H9 (cell line): Measurements from ENCODE around the gene CREB5. TPM values are rescaled to one million over a fixed set of nuclear protein-coding genes. Genes with fewer than 3 reads are reported as not detected.
"Not testable (repeated sequence)": the region's sequence is repeated elsewhere in the genome, so short reads cannot be mapped to it uniquely, and the experiment has no call there.

ENCODE experiments used
- DNase-seq: peaks from one replicate; pipeline ENCODE4 v3.0.0-alpha.2; 2017
- H2AFZ ChIP-seq: one replicate; pipeline ENCODE4 v1.6.1; 2013; ENCODE audit warnings: mild to moderate bottlenecking, low read length, control low read depth, moderate library complexity
- H2AK5ac ChIP-seq: 2 replicates; pipeline ENCODE4 v1.6.1; 2013; ENCODE audit warnings: low read length, control low read depth, mixed read lengths; ENCODE audit not compliant: insufficient read length
- H2BK120ac ChIP-seq: one replicate; pipeline ENCODE4 v1.6.1; 2013; ENCODE audit warnings: low read depth, mild to moderate bottlenecking, low read length, control low read depth, inconsistent platforms; ENCODE audit not compliant: poor library complexity, severe bottlenecking
- H2BK12ac ChIP-seq: 2 replicates; pipeline ENCODE4 v1.6.1; 2013; ENCODE audit warnings: low read length, control low read depth, mixed read lengths, low read depth; ENCODE audit not compliant: insufficient read length
- H2BK15ac ChIP-seq: 2 replicates; pipeline ENCODE4 v1.6.1; 2013; ENCODE audit warnings: low read depth, low read length, control low read depth
- H2BK20ac ChIP-seq: one replicate; pipeline ENCODE4 v1.6.1; 2013; ENCODE audit warnings: low read depth, mild to moderate bottlenecking, low read length, control low read depth, inconsistent platforms; ENCODE audit not compliant: poor library complexity, severe bottlenecking
- H2BK5ac ChIP-seq: 2 replicates; pipeline ENCODE4 v1.6.1; 2013; ENCODE audit warnings: low read length, control low read depth, mixed read lengths; ENCODE audit not compliant: insufficient read length
- H3K14ac ChIP-seq: 2 replicates; pipeline ENCODE4 v1.6.1; 2013; ENCODE audit warnings: low read length, control low read depth; ENCODE audit not compliant: insufficient read depth
- H3K18ac ChIP-seq: 2 replicates; pipeline ENCODE4 v1.6.1; 2013; ENCODE audit warnings: low read depth, mild to moderate bottlenecking, mixed read lengths, low read length, control low read depth; ENCODE audit not compliant: insufficient read length
- H3K23ac ChIP-seq: 2 replicates; pipeline ENCODE4 v1.6.1; 2013; ENCODE audit warnings: low read length, control low read depth, mixed read lengths, low read depth; ENCODE audit not compliant: insufficient read length
- H3K23me2 ChIP-seq: 2 replicates; pipeline ENCODE4 v1.6.1; 2013; ENCODE audit warnings: low read depth, mild to moderate bottlenecking, mixed read lengths, low read length, control low read depth; ENCODE audit not compliant: insufficient read length, poor library complexity, severe bottlenecking
- H3K27ac ChIP-seq: 2 replicates; pipeline ENCODE4 v1.5.1; 2013; ENCODE audit warnings: low read length, control low read depth, mixed read lengths, low read depth; ENCODE audit not compliant: insufficient read length
- H3K27me3 ChIP-seq: 2 replicates; pipeline ENCODE4 v1.6.1; 2013; ENCODE audit warnings: low read length, control low read depth, inconsistent platforms; ENCODE audit not compliant: insufficient read depth
- H3K4ac ChIP-seq: 2 replicates; pipeline ENCODE4 v1.6.1; 2013; ENCODE audit warnings: low read depth, mild to moderate bottlenecking, control low read depth, inconsistent platforms, low read length, moderate library complexity
- H3K4me1 ChIP-seq: 2 replicates; pipeline ENCODE4 v1.6.1; 2013; ENCODE audit warnings: low read length, control low read depth, inconsistent platforms; ENCODE audit not compliant: insufficient read depth
- H3K4me2 ChIP-seq: 2 replicates; pipeline ENCODE4 v1.6.1; 2013; ENCODE audit warnings: low read length, control low read depth, mixed read lengths; ENCODE audit not compliant: insufficient read length, insufficient read depth
- H3K56ac ChIP-seq: 2 replicates; pipeline ENCODE4 v1.6.1; 2013; ENCODE audit warnings: low read depth, mild to moderate bottlenecking, mixed read lengths, low read length, control low read depth; ENCODE audit not compliant: insufficient read length
- H3K79me1 ChIP-seq: 2 replicates; pipeline ENCODE4 v1.6.1; 2013; ENCODE audit warnings: low read depth, mild to moderate bottlenecking, moderate library complexity, low read length, control low read depth, inconsistent platforms; ENCODE audit not compliant: insufficient read depth, poor library complexity, severe bottlenecking
- H3K79me2 ChIP-seq: 2 replicates; pipeline ENCODE4 v1.6.1; 2013; ENCODE audit warnings: low read length, control low read depth, inconsistent platforms; ENCODE audit not compliant: insufficient read depth
- H3K9ac ChIP-seq: 2 replicates; pipeline ENCODE4 v1.6.1; 2013; ENCODE audit warnings: low read length, control low read depth, mixed read lengths; ENCODE audit not compliant: insufficient read length; ENCODE audit errors: extremely low read depth
- H3K9me3 ChIP-seq: one replicate; pipeline ENCODE4 v1.6.1; 2013; ENCODE audit warnings: low read depth, low read length, inconsistent platforms; ENCODE audit not compliant: control insufficient read depth
- H3T11ph ChIP-seq: one replicate; pipeline ENCODE4 v1.6.1; 2013; ENCODE audit warnings: mild to moderate bottlenecking, low read length, control low read depth, inconsistent platforms
- H4K20me1 ChIP-seq: one replicate; pipeline ENCODE4 v1.6.1; 2013; ENCODE audit not compliant: control insufficient read depth, insufficient read length, insufficient read depth
- H4K5ac ChIP-seq: 2 replicates; pipeline ENCODE4 v1.6.1; 2013; ENCODE audit warnings: low read depth, mild to moderate bottlenecking, mixed read lengths, low read length, control low read depth; ENCODE audit not compliant: insufficient read length
- H4K8ac ChIP-seq: replicated peaks from 2 replicates; pipeline ENCODE4 v1.6.1; 2013; ENCODE audit warnings: low read length, control low read depth, mixed read lengths, low read depth; ENCODE audit not compliant: insufficient read length
- H4K91ac ChIP-seq: 2 replicates; pipeline ENCODE4 v1.6.1; 2013; ENCODE audit warnings: low read depth, mild to moderate bottlenecking, moderate library complexity, mixed read lengths, low read length, control low read depth; ENCODE audit not compliant: insufficient read length
- H3K27ac Mint-ChIP-seq, 3 experiments: 2 replicates in 2 of 3; 3 replicates in 1 of 3; pipeline ENCODE4 v1.8.0; 2020 to 2021; ENCODE audit warnings: mixed read lengths in 3 of 3, mild to moderate bottlenecking in 1 of 3, moderate library complexity in 1 of 3
- H3K27me3 Mint-ChIP-seq: 2 replicates; pipeline ENCODE4 v1.8.0; 2021; ENCODE audit warnings: low read depth, mild to moderate bottlenecking, moderate library complexity, mixed read lengths
- H3K36me3 Mint-ChIP-seq, 3 experiments: 2 replicates in 2 of 3; 3 replicates in 1 of 3; pipeline ENCODE4 v1.8.0; 2020 to 2021; ENCODE audit warnings: low read depth in 3 of 3, mixed read lengths in 3 of 3; ENCODE audit not compliant: insufficient read depth in 1 of 3
- H3K4me1 Mint-ChIP-seq, 2 experiments: 2 replicates each; pipeline ENCODE4 v1.8.0; 2020; ENCODE audit warnings: mixed read lengths in 2 of 2
- H3K4me3 Mint-ChIP-seq, 2 experiments: 2 replicates in 1 of 2; 3 replicates in 1 of 2; pipeline ENCODE4 v1.8.0; 2020 to 2021; ENCODE audit warnings: mild to moderate bottlenecking in 2 of 2, mixed read lengths in 2 of 2, moderate library complexity in 1 of 2
- H3K9me3 Mint-ChIP-seq, 2 experiments: 2 replicates in 1 of 2; 3 replicates in 1 of 2; pipeline ENCODE4 v1.8.0; 2020; ENCODE audit warnings: mild to moderate bottlenecking in 2 of 2, mixed read lengths in 2 of 2, moderate library complexity in 1 of 2
- WGBS: extraction: QIAGEN DNeasy Blood & Tissue Kit; methylation state at CpG from one replicate; pipeline ENCODE4 v1.1.7; 2013; ENCODE audit warnings: missing lambda C conversion rate, low lambda C conversion rate, mixed read lengths; ENCODE audit not compliant: insufficient read length; ENCODE audit errors: extremely low coverage; 5-methylcytosine and 5-hydroxymethylcytosine counted together
- total RNA-seq: library from RNA; stranded (reverse); gene quantifications from 2 replicates; pipeline ENCODE4 v1.2.1, GENCODE V29; 2021
- TF ChIP-seq, protein P1 (sequence below): fragments of 200-600 bp; sonication (generic); conservative IDR thresholded peaks from 3 replicates; pipeline ENCODE4 v1.8.0; 2021; ENCODE audit warnings: antibody characterized with exemption, mild to moderate bottlenecking

CREB5 gene
- total RNA-seq, 1 experiment from 2014 or later: 4.0 TPM

GRCh38 chr7:28609608-28610007, 197.3 kb downstream of the CREB5 start:
- Histone ChIP-seq H3T11ph (no peak overlapping the region), H3K4me1 (no peaks in the 10 kb centered on the region), H2BK20ac (no peak overlapping the region), H4K20me1 (no peaks in the 10 kb centered on the region), H2BK5ac (no peak overlapping the region), H3K23ac (no peak overlapping the region), H2AFZ (no peak overlapping the region), H2BK12ac (no peak overlapping the region), H3K4ac (no peak overlapping the region), H3K79me1 (no peaks in the 10 kb centered on the region), H3K56ac (no peak overlapping the region), H2BK120ac (no peak overlapping the region), H3K27me3 (no peaks in the 10 kb centered on the region), H4K5ac (no peak overlapping the region), H4K91ac (no peak overlapping the region), H3K18ac (no peak overlapping the region), H3K14ac (no peak overlapping the region), H3K4me2 (no peak overlapping the region), H3K23me2 (no peaks in the 10 kb centered on the region), H3K9me3 (no peaks in the 10 kb centered on the region), H3K79me2 (no peaks in the 10 kb centered on the region; the same call in 1 of the 2 replicates), H3K27ac (no peak overlapping the region), H2AK5ac (no peak overlapping the region), H4K8ac (no peak overlapping the region), H2BK15ac (no peak overlapping the region), H3K9ac (no peak overlapping the region)
- no peak overlapping the region for H3K4me3 Mint-ChIP-seq
- DNase-seq: no peak
- no CpG with 5 or more reads among the region's 3 CpGs for WGBS
- H3K9me3 Mint-ChIP-seq: no peaks in the 10 kb centered on the region
- no peaks in the 10 kb centered on the region for H3K36me3 Mint-ChIP-seq
- no peaks in the 10 kb centered on the region for H3K27me3 Mint-ChIP-seq
- peaks cover 0 to 4% of the 10 kb centered on the region in 2 experiments; a peak in 2 of 4 replicates for H3K4me1 Mint-ChIP-seq
- TF ChIP-seq, protein P1, sequence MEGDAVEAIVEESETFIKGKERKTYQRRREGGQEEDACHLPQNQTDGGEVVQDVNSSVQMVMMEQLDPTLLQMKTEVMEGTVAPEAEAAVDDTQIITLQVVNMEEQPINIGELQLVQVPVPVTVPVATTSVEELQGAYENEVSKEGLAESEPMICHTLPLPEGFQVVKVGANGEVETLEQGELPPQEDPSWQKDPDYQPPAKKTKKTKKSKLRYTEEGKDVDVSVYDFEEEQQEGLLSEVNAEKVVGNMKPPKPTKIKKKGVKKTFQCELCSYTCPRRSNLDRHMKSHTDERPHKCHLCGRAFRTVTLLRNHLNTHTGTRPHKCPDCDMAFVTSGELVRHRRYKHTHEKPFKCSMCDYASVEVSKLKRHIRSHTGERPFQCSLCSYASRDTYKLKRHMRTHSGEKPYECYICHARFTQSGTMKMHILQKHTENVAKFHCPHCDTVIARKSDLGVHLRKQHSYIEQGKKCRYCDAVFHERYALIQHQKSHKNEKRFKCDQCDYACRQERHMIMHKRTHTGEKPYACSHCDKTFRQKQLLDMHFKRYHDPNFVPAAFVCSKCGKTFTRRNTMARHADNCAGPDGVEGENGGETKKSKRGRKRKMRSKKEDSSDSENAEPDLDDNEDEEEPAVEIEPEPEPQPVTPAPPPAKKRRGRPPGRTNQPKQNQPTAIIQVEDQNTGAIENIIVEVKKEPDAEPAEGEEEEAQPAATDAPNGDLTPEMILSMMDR: no peak
- H3K27ac Mint-ChIP-seq: no peak overlapping the region; a peak in 1 of 7 replicates

DNA sequence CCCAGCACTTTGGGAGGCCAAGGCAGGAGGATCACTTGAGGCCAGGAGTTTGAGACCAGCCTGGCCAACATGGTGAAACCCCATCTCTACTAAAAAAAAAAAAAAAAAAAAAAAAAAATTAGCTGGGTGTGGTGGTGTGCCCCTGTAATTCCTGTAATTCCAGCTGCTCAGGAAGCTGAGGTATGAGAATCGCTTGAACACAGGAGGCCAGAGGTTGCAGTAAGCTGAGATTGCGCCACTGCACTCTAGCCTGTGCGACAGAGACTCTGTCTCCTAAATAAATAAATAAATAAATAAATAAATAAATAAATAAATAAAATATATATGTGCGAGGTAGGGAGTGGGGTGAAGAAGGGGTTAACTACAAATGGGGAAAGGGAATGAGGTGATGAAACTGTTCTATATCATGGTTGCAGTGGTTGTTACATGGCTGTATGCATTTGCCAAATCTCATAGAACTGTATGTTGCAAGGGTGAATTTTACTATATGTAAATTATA, 199.1 kb downstream of the CREB5 start:
- not testable (repeated sequence) for DNase-seq, H3K18ac ChIP-seq, H2BK12ac ChIP-seq, H3K9ac ChIP-seq, H3K79me2 ChIP-seq, H3K23ac ChIP-seq, H3K27me3 ChIP-seq, H3K4me1 ChIP-seq, H3K36me3 Mint-ChIP-seq, H3K9me3 ChIP-seq, H3T11ph ChIP-seq, H3K9me3 Mint-ChIP-seq, H2BK5ac ChIP-seq, H3K14ac ChIP-seq, H3K27ac ChIP-seq, H3K4me3 Mint-ChIP-seq, H3K4me1 Mint-ChIP-seq, H3K23me2 ChIP-seq, H3K27ac Mint-ChIP-seq, H4K91ac ChIP-seq, H3K27me3 Mint-ChIP-seq, H3K79me1 ChIP-seq, H3K56ac ChIP-seq, H2BK20ac ChIP-seq, H4K5ac ChIP-seq, H4K20me1 ChIP-seq, H3K4me2 ChIP-seq, H3K4ac ChIP-seq, H4K8ac ChIP-seq, H2BK120ac ChIP-seq, H2BK15ac ChIP-seq, H2AK5ac ChIP-seq, H2AFZ ChIP-seq
- WGBS: 100% methylated on average over 1 of the region's 4 CpGs
